HUES48 (cell line): Measurements from ENCODE around the gene WDR59.

Experiments used
- H3K27ac ChIP-seq: one replicate; pipeline ENCODE4 v1.7.0; 2013; ENCODE audit warnings: low read depth, low read length, inconsistent platforms
- H3K27me3 ChIP-seq: 2 replicates; pipeline ENCODE4 v1.6.1; 2013; ENCODE audit warnings: mild to moderate bottlenecking, low read length; ENCODE audit not compliant: control insufficient read depth, insufficient read depth
- H3K36me3 ChIP-seq: 2 replicates; pipeline ENCODE4 v1.6.1; 2013; ENCODE audit warnings: low read length; ENCODE audit not compliant: control insufficient read depth, insufficient read depth
- H3K4me1 ChIP-seq: 2 replicates; pipeline ENCODE4 v1.6.1; 2013; ENCODE audit warnings: mild to moderate bottlenecking, low read length; ENCODE audit not compliant: control insufficient read depth, insufficient read depth
- H3K4me3 ChIP-seq: 2 replicates; pipeline ENCODE4 v1.5.1; 2013; ENCODE audit warnings: mild to moderate bottlenecking, low read depth, low read length
- H3K9ac ChIP-seq: 2 replicates; pipeline ENCODE4 v1.6.1; 2013; ENCODE audit warnings: mild to moderate bottlenecking, low read depth, low read length, moderate library complexity
- H3K9me3 ChIP-seq: 2 replicates; pipeline ENCODE4 v1.6.1; 2013; ENCODE audit warnings: low read length; ENCODE audit not compliant: control insufficient read depth, insufficient read depth

The WDR59 gene

GRCh38 chr16:75012380-75013081 is 27.6 kb upstream of the WDR59 start:
- no peaks in the 10 kb centered on the region for H3K36me3 ChIP-seq
- H3K9me3 ChIP-seq = no peaks in the 10 kb centered on the region
- peaks cover 10% of the 10 kb centered on the region for H3K4me1 ChIP-seq
- no peak overlapping the region for H3K4me3 ChIP-seq
- no peaks in the 10 kb centered on the region for H3K27me3 ChIP-seq
- H3K9ac ChIP-seq = no peak overlapping the region
- no peak overlapping the region for H3K27ac ChIP-seq

- Histone ChIP-seq H3K27me3 (no peaks in the 10 kb centered on the region), H3K9me3 (no peaks in the 10 kb centered on the region), H3K9ac (no peak overlapping the region), H3K4me3 (no peak overlapping the region), H3K36me3 (no peaks in the 10 kb centered on the region), H3K27ac (no peak overlapping the region), H3K4me1 (peaks cover 10% of the 10 kb centered on the region)
These were observed 26.8 kb upstream of the WDR59 start for GRCh38 chr16:75011634-75012307.

DNA sequence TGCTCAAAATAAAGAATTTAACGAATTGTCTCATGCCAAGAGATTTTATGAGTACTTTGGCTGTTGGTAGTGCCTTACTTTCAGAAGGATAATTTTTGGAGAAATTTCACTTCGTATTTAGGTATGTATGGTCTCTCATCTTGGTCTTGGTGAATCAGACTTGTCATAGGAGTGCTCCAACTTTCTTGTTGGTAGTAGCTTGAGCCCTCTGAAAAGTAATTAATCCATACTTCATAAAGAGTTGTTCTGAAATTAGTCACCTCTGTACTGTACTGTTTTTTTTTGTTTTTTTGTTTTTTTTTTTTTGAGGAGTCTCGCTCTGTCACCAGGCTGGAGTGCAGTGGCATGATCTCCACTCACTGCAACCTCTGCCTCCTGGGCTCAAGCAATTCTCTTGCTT is 25.5 kb upstream of the WDR59 start:
- Histone ChIP-seq H3K27ac (no peak overlapping the region), H3K4me3 (no peak overlapping the region), H3K27me3 (no peaks in the 10 kb centered on the region), H3K4me1 (peaks cover 10% of the 10 kb centered on the region), H3K9ac (no peak overlapping the region), H3K9me3 (no peaks in the 10 kb centered on the region), H3K36me3 (no peaks in the 10 kb centered on the region)

- Histone ChIP-seq H3K27me3 (no peaks in the 10 kb centered on the region), H3K4me1 (peaks cover 10% of the 10 kb centered on the region; the same call in 1 of the 2 replicates), H3K36me3 (no peaks in the 10 kb centered on the region), H3K9ac (no peak overlapping the region), H3K27ac (no peak overlapping the region), H3K9me3 (no peaks in the 10 kb centered on the region), H3K4me3 (no peak overlapping the region)
These were observed 22.5 kb upstream of the WDR59 start for GRCh38 chr16:75007443-75007842.

GRCh38 chr16:75005697-75006096 is 20.8 kb upstream of the WDR59 start:
- H3K27me3 ChIP-seq = no peaks in the 10 kb centered on the region
- no peak overlapping the region for H3K9ac ChIP-seq
- no peaks in the 10 kb centered on the region for H3K9me3 ChIP-seq
- H3K27ac ChIP-seq = no peak overlapping the region
- no peaks in the 10 kb centered on the region for H3K36me3 ChIP-seq
- H3K4me3 ChIP-seq = no peak overlapping the region
- peaks cover 18% of the 10 kb centered on the region for H3K4me1 ChIP-seq

DNA sequence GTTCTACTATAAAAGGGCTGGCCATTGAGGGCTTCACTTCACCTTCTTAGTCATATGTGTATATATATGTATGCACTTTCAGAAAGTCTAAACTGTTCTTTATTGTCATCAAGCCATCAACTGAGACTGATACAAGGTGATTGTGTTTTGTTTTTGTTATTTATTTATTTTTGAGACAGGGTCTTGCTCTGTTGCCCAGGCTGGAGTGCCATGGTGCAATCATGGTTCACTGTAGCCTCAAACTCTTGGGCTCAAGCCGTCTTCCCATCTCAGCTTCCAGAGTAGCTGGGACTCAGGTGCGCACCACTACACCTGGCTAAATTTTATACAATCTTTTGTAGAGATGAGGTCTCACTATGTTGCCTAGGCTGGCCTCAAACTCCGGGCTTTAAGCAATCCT is 19.5 kb upstream of the WDR59 start:
- H3K4me3 ChIP-seq = no peak overlapping the region
- peaks cover 7% of the 10 kb centered on the region for H3K27me3 ChIP-seq
- H3K9me3 ChIP-seq = no peaks in the 10 kb centered on the region
- no peak overlapping the region for H3K27ac ChIP-seq
- H3K4me1 ChIP-seq = peaks cover 20% of the 10 kb centered on the region
- H3K9ac ChIP-seq = no peak overlapping the region
- H3K36me3 ChIP-seq = no peaks in the 10 kb centered on the region

DNA sequence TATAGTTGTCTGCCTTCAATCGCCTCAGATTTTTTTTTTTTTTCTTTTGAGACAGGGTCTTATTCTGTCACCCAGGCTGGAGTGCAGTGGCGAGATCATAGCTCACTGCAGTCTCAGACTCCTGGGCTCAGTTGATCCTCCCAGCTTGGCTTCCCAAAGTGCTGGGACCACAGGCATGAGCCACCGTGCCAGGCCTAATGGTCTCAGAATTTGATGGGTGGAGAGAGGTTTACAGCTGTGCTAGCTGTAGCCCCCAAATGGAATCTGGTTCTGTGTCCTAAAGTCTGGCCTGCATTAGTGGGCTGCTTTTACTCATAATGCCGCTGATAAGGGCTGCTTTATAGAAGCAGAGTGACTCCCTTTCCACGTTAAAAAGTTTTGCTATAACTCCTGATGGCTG is 19.0 kb upstream of the WDR59 start:
- Histone ChIP-seq H3K36me3 (no peaks in the 10 kb centered on the region), H3K27me3 (peaks cover 7% of the 10 kb centered on the region), H3K9me3 (no peaks in the 10 kb centered on the region), H3K9ac (no peak overlapping the region), H3K4me1 (peaks cover 20% of the 10 kb centered on the region), H3K4me3 (no peak overlapping the region), H3K27ac (no peak overlapping the region)

DNA sequence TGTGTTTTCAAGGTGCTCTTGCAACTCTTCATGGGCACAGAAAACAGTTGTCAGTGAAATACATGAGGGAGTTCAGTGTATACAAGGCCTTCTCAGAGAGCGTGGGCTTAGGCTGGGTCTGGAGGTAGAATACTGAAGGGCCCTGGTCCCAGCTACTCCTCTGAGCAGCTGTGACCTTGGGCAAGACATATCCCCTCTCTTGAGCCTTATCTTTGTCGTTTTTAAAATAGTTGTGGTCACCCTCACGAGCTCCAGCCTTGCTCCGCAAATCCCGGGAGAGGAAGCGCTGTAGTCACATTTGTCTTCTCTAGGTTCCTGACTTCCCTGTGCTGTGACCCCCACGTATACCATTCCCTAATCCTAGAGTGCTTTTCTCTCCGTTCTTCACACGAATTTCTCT is 17.6 kb upstream of the WDR59 start:
- Histone ChIP-seq H3K36me3 (no peaks in the 10 kb centered on the region), H3K27me3 (peaks cover 7% of the 10 kb centered on the region), H3K4me3 (no peak overlapping the region), H3K9me3 (no peaks in the 10 kb centered on the region), H3K27ac (no peak overlapping the region), H3K9ac (no peak overlapping the region), H3K4me1 (peaks cover 27% of the 10 kb centered on the region)

DNA sequence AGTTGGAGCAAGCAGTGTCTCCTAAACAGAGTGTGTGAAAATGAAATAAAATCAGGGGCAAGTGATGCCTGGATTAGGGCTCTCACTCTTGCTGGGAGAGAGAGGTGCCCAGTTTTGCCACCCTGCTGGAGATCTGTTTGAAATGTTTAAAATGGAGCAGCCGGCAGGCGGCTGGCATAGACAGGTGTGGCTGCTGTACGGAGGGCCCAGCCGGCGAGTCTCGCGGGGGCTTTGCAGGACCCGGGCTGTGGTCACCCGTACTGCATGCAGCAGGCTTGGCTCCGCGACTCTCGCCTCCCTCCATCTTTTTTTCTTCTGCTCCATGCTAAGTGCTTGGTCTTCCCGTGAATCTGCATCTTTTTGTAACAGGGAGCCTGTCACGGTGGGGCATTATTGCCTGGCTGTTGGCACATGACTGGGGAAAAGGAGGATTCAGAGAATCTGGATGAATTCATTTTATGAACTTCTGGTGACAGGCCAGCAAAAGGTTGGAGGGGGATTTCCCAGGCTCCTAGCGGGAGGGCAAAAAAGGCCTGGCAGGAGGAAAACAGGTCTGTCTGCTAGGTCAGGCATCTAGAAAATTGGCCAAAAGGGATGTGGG is 15.7 kb upstream of the WDR59 start:
- H3K27me3 ChIP-seq = peaks cover 7% of the 10 kb centered on the region
- H3K27ac ChIP-seq = no peak overlapping the region
- no peaks in the 10 kb centered on the region for H3K9me3 ChIP-seq
- H3K4me3 ChIP-seq = peak overlapping the region; percentile 76
- H3K4me1 ChIP-seq = peaks cover 32% of the 10 kb centered on the region
- no peak overlapping the region for H3K9ac ChIP-seq
- H3K36me3 ChIP-seq = no peaks in the 10 kb centered on the region

GRCh38 chr16:74999609-75000480 is 14.9 kb upstream of the WDR59 start:
- Histone ChIP-seq H3K4me3 (peak overlapping the region; percentile 76), H3K9ac (peak overlapping the region; percentile 16; the same call in 1 of the 2 replicates)

More at GRCh38 chr16:74999609-75000480, 14.9 kb upstream of the WDR59 start:
- no peaks in the 10 kb centered on the region for H3K36me3 ChIP-seq
- no peaks in the 10 kb centered on the region for H3K9me3 ChIP-seq
- peak overlapping the region; percentile 75 for H3K27ac ChIP-seq
- H3K4me1 ChIP-seq = peaks cover 32% of the 10 kb centered on the region
- H3K27me3 ChIP-seq = peaks cover 7% of the 10 kb centered on the region
